KOPT-K1 (cell line): ENCODE measurements around the gene ADAMTS12.

Experiments used
- H3K27ac ChIP-seq: fragments of 200-600 bp; sonication (generic); 2 replicates; pipeline ENCODE4 v1.5.1; 2016; ENCODE audit warnings: antibody characterized with exemption, mild to moderate bottlenecking, low read depth, low read length; ENCODE audit not compliant: poor library complexity, severe bottlenecking
- H3K36me3 ChIP-seq: fragments of 200-600 bp; sonication (generic); 2 replicates; pipeline ENCODE4 v1.5.1; 2017; ENCODE audit warnings: antibody characterized with exemption, mild to moderate bottlenecking, low read length, moderate library complexity; ENCODE audit not compliant: insufficient read depth
- H3K9me3 ChIP-seq: fragments of 200-600 bp; sonication (generic); 2 replicates; pipeline ENCODE4 v1.5.1; 2017; ENCODE audit warnings: antibody characterized with exemption, low read length, mild to moderate bottlenecking; ENCODE audit not compliant: insufficient read depth, poor library complexity, severe bottlenecking

Gene ADAMTS12

GRCh38 chr5:33477816-33478215 lies 414.0 kb downstream of the ADAMTS12 start:
- H3K36me3 ChIP-seq = peaks cover 64% of the 10 kb centered on the region

GRCh38 chr5:33476992-33477391 lies 414.8 kb downstream of the ADAMTS12 start:
- Histone ChIP-seq H3K27ac (no peak overlapping the region), H3K36me3 (peaks cover 71% of the 10 kb centered on the region), H3K9me3 (no peaks in the 10 kb centered on the region)

More at GRCh38 chr5:33477816-33478215, 414.0 kb downstream of the ADAMTS12 start:
- no peak overlapping the region for H3K27ac ChIP-seq
- no peaks in the 10 kb centered on the region for H3K9me3 ChIP-seq

- Histone ChIP-seq H3K36me3 (peaks cover 84% of the 10 kb centered on the region), H3K9me3 (no peaks in the 10 kb centered on the region), H3K27ac (no peak overlapping the region)
Measured at GRCh38 chr5:33475706-33476105, 416.1 kb downstream of the ADAMTS12 start.

GRCh38 chr5:33474931-33475499 lies 416.8 kb downstream of the ADAMTS12 start:
- Histone ChIP-seq H3K27ac (no peak overlapping the region), H3K36me3 (peaks cover 91% of the 10 kb centered on the region), H3K9me3 (no peaks in the 10 kb centered on the region)

GRCh38 chr5:33474004-33474403 lies 417.8 kb downstream of the ADAMTS12 start:
- Histone ChIP-seq H3K9me3 (no peaks in the 10 kb centered on the region), H3K27ac (no peak overlapping the region), H3K36me3 (peaks cover 95% of the 10 kb centered on the region)
